Prostate gland (tissue), 2 donors: ENCODE measurements around the gene NRXN3.

Experiments
- CTCF ChIP-seq, 4 experiments: fragments of 200-600 bp in 2 of 4; fragments of 450-650 bp in 2 of 4; sonication (generic) in 2 of 4; IDR thresholded peaks; 1 replicate in 3 of 4; 2 replicates in 1 of 4; pipeline ENCODE4 v1.5.1; 2016 to 2019; ENCODE audit warnings: antibody characterized with exemption in 4 of 4, mild to moderate bottlenecking in 2 of 4, moderate library complexity in 2 of 4
- POLR2A ChIP-seq: fragments of 450-650 bp; IDR thresholded peaks from one replicate; pipeline ENCODE4 v1.6.1; 2016; ENCODE audit warnings: antibody characterized with exemption, mild to moderate bottlenecking
- POLR2AphosphoS5 ChIP-seq: sonication (generic); formaldehyde crosslinking; IDR thresholded peaks from one replicate; pipeline ENCODE4 v1.6.1; 2017; ENCODE audit warnings: antibody characterized with exemption

- TF ChIP-seq CTCF (IDR thresholded peaks at IDR 0.05) = no peak
- TF ChIP-seq POLR2A = no peak
- no peak for TF ChIP-seq POLR2AphosphoS5
Measured at GRCh38 chr14:78688503-78688902, 518.3 kb downstream of the NRXN3 start.
